Neural cell (in vitro differentiated cells): ENCODE measurements around the gene SKI. TPM values are rescaled to one million over a fixed set of nuclear protein-coding genes. Genes with fewer than 3 reads are reported as not detected.

ENCODE experiments used
- H2AFZ ChIP-seq: fragments of 200-600, 300-800 bp; sonication (generic), shearing (Covaris generic); 2 replicates; pipeline ENCODE4 v1.6.0; 2014; ENCODE audit warnings: low read depth, mild to moderate bottlenecking, antibody characterized with exemption, low read length, moderate library complexity
- H3F3A ChIP-seq: fragments of 200-600 bp; shearing (Covaris generic); 2 replicates; pipeline ENCODE4 v1.6.1; 2016; ENCODE audit warnings: mild to moderate bottlenecking, moderate library complexity, mixed read lengths, antibody characterized with exemption, low read length; ENCODE audit not compliant: insufficient read depth, poor library complexity, severe bottlenecking
- H3K27ac ChIP-seq: fragments of 200-600, 300-800 bp; sonication (generic), shearing (Covaris generic); 2 replicates; pipeline ENCODE4 v1.5.1; 2014; ENCODE audit warnings: mild to moderate bottlenecking, low read length, moderate library complexity
- H3K27me3 ChIP-seq: fragments of 300-800, 200-600 bp; sonication (generic), shearing (Covaris generic); 2 replicates; pipeline ENCODE4 v1.6.0; 2014; ENCODE audit warnings: mild to moderate bottlenecking, low read depth, low read length, moderate library complexity; ENCODE audit not compliant: insufficient read depth
- H3K36me3 ChIP-seq: fragments of 300-800, 200-600 bp; sonication (generic), shearing (Covaris generic); 2 replicates; pipeline ENCODE4 v1.5.1; 2014; ENCODE audit warnings: mild to moderate bottlenecking, antibody characterized with exemption, low read length, moderate library complexity; ENCODE audit not compliant: insufficient read depth
- H3K4me2 ChIP-seq: fragments of 300-800, 200-600 bp; sonication (generic), shearing (Covaris generic); 2 replicates; pipeline ENCODE4 v1.6.0; 2014; ENCODE audit warnings: mild to moderate bottlenecking, low read length
- H3K4me3 ChIP-seq: fragments of 300-800, 200-600 bp; sonication (generic), shearing (Covaris generic); 2 replicates; pipeline ENCODE4 v1.5.1; 2014; ENCODE audit warnings: mild to moderate bottlenecking, low read length, moderate library complexity
- H3K79me2 ChIP-seq: fragments of 200-600 bp; shearing (Covaris generic); replicated peaks from 2 replicates; pipeline ENCODE4 v1.6.0; 2014; ENCODE audit warnings: mild to moderate bottlenecking, low read length, moderate library complexity; ENCODE audit not compliant: insufficient read depth
- H3K9ac ChIP-seq: fragments of 300-800, 200-600 bp; sonication (generic), shearing (Covaris generic); 2 replicates; pipeline ENCODE4 v1.6.1; 2016; ENCODE audit warnings: mild to moderate bottlenecking, low read length, mixed read lengths
- H3K9me2 ChIP-seq: fragments of 200-600 bp; shearing (Covaris generic); 2 replicates; pipeline ENCODE4 v1.6.1; 2016; ENCODE audit warnings: mild to moderate bottlenecking, low read length, mixed read lengths; ENCODE audit not compliant: insufficient read depth
- H3K9me3 ChIP-seq: fragments of 200-600, 300-800 bp; sonication (generic), shearing (Covaris generic); 2 replicates; pipeline ENCODE4 v1.6.1; 2016; ENCODE audit warnings: mild to moderate bottlenecking, mixed run types, low read length, moderate library complexity, mixed read lengths
- H4K20me1 ChIP-seq: fragments of 200-600 bp; shearing (Covaris generic); 2 replicates; pipeline ENCODE4 v1.6.1; 2016; ENCODE audit warnings: mild to moderate bottlenecking, mixed run types; ENCODE audit not compliant: insufficient read depth
- CTCF ChIP-seq: fragments of 450-650 bp; IDR thresholded peaks from 2 replicates; pipeline ENCODE4 v1.5.1; 2014; ENCODE audit warnings: antibody characterized with exemption, mild to moderate bottlenecking, moderate library complexity; ENCODE audit not compliant: poor library complexity, severe bottlenecking
- EP300 ChIP-seq: fragments of 450-650 bp; conservative IDR thresholded peaks from 2 replicates; pipeline ENCODE4 v1.6.1; 2014; ENCODE audit warnings: antibody characterized with exemption, mild to moderate bottlenecking, moderate library complexity; ENCODE audit not compliant: poor library complexity, severe bottlenecking
- EZH2 ChIP-seq: fragments of 200-600, 300-800 bp; shearing (Covaris generic), sonication (generic); IDR thresholded peaks from 2 replicates; pipeline ENCODE4 v1.6.1; 2014; ENCODE audit warnings: antibody characterized with exemption, low read length, borderline replicate concordance, mild to moderate bottlenecking; ENCODE audit not compliant: insufficient read depth, poor library complexity, severe bottlenecking
- MXI1 ChIP-seq: fragments of 450-650 bp; conservative IDR thresholded peaks from 2 replicates; pipeline ENCODE4 v1.6.1; 2014; ENCODE audit warnings: antibody characterized with exemption, mild to moderate bottlenecking; ENCODE audit not compliant: poor library complexity, severe bottlenecking
- POLR2AphosphoS5 ChIP-seq: IDR thresholded peaks from 2 replicates; pipeline ENCODE4 v1.6.1; 2012
- RAD21 ChIP-seq: fragments of 450-650 bp; conservative IDR thresholded peaks from 2 replicates; pipeline ENCODE4 v1.6.1; 2014; ENCODE audit warnings: antibody characterized with exemption, mild to moderate bottlenecking, moderate library complexity
- SMC3 ChIP-seq: fragments of 450-650 bp; conservative IDR thresholded peaks from 2 replicates; pipeline ENCODE4 v1.6.1; 2014; ENCODE audit warnings: antibody characterized with exemption, mild to moderate bottlenecking, moderate library complexity; ENCODE audit not compliant: poor library complexity
- TAF1 ChIP-seq: IDR thresholded peaks from 2 replicates; pipeline ENCODE4 v1.6.1; 2012; ENCODE audit warnings: low read depth
- polyA plus RNA-seq: library from polyadenylated mRNA; depleted of rRNA; stranded (reverse); fragments of >200 nt; gene quantifications from 2 replicates; pipeline ENCODE4 v1.2.3, GENCODE V29; 2014
- TF ChIP-seq, protein P1 (sequence below): IDR thresholded peaks from 2 replicates; pipeline ENCODE4 v1.6.1; 2012; ENCODE audit warnings: borderline replicate concordance

SKI gene
- polyA plus RNA-seq, 1 donor from 2014 or later: 4.1 TPM

GRCh38 chr1:2322581-2323211, 94.6 kb downstream of the SKI start:
- no peak for TF ChIP-seq CTCF
- TF ChIP-seq, protein P1, sequence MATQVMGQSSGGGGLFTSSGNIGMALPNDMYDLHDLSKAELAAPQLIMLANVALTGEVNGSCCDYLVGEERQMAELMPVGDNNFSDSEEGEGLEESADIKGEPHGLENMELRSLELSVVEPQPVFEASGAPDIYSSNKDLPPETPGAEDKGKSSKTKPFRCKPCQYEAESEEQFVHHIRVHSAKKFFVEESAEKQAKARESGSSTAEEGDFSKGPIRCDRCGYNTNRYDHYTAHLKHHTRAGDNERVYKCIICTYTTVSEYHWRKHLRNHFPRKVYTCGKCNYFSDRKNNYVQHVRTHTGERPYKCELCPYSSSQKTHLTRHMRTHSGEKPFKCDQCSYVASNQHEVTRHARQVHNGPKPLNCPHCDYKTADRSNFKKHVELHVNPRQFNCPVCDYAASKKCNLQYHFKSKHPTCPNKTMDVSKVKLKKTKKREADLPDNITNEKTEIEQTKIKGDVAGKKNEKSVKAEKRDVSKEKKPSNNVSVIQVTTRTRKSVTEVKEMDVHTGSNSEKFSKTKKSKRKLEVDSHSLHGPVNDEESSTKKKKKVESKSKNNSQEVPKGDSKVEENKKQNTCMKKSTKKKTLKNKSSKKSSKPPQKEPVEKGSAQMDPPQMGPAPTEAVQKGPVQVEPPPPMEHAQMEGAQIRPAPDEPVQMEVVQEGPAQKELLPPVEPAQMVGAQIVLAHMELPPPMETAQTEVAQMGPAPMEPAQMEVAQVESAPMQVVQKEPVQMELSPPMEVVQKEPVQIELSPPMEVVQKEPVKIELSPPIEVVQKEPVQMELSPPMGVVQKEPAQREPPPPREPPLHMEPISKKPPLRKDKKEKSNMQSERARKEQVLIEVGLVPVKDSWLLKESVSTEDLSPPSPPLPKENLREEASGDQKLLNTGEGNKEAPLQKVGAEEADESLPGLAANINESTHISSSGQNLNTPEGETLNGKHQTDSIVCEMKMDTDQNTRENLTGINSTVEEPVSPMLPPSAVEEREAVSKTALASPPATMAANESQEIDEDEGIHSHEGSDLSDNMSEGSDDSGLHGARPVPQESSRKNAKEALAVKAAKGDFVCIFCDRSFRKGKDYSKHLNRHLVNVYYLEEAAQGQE: no peak
- TF ChIP-seq EZH2: no peak
- TF ChIP-seq SMC3: no peak
- TF ChIP-seq RAD21: no peak
- no peak for TF ChIP-seq MXI1
- no peak for TF ChIP-seq POLR2AphosphoS5
- TF ChIP-seq TAF1: no peak
- no peak for TF ChIP-seq EP300
- Histone ChIP-seq H3K9me3 (no peaks in the 10 kb centered on the region), H3K27ac (no peak overlapping the region), H2AFZ (no peak overlapping the region), H3K79me2 (no peaks in the 10 kb centered on the region), H3F3A (peaks cover 5% of the 10 kb centered on the region), H3K9ac (no peak overlapping the region), H3K9me2 (no peaks in the 10 kb centered on the region), H3K4me3 (no peak overlapping the region), H3K4me2 (no peak overlapping the region), H3K27me3 (peaks cover 5% of the 10 kb centered on the region), H4K20me1 (no peaks in the 10 kb centered on the region), H3K36me3 (no peaks in the 10 kb centered on the region)

DNA sequence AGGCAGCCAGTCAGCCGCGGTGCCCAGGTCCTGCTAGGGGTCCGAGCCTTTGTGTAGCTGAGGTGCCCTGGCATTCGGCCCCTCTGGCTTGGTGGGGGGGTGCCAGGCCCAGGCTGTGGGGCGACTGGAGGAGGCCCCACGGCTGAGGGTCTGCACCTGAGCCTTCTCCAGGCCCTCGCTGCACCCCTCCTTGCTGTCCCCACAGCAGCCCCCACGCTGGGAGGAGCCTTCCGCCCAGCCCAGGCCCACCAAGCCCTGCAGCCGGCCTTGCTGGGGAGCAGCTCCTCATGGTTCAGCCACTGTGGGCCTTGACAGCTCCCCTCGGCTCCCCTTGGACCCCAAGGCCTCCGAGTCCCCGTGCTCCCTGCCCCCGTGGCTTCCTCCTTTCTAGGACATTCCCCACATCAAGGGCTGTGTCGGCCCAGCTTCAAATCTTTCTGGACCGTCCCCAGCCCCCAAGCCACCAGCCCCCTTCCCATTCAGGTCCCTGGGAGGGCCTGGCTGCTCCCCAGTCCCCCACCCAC, 95.4 kb downstream of the SKI start:
- Histone ChIP-seq H3K27me3 (peaks cover 5% of the 10 kb centered on the region), H3F3A (no peaks in the 10 kb centered on the region), H2AFZ (no peak overlapping the region), H3K4me3 (no peak overlapping the region), H3K79me2 (no peaks in the 10 kb centered on the region), H3K4me2 (no peak overlapping the region), H3K36me3 (no peaks in the 10 kb centered on the region), H3K9me2 (no peaks in the 10 kb centered on the region), H3K27ac (no peak overlapping the region), H3K9me3 (no peaks in the 10 kb centered on the region), H3K9ac (no peak overlapping the region), H4K20me1 (no peaks in the 10 kb centered on the region)
- TF ChIP-seq EZH2 (no peak), RAD21 (no peak)
